ENCODE measurements around the gene EGR2.
"Not testable (repeated sequence)": the region's sequence is repeated elsewhere in the genome, so short reads cannot be mapped to it uniquely, and the experiment has no call there.

The EGR2 gene

GRCh38 chr10:62792261-62792660 is 23.9 kb downstream of the EGR2 start:
- no peak for DNase-seq

- no peak for DNase-seq
Observed at GRCh38 chr10:62790571-62790970, 25.6 kb downstream of the EGR2 start.

- no peak for DNase-seq
Observed at GRCh38 chr10:62790019-62790555, 26.1 kb downstream of the EGR2 start.

GRCh38 chr10:62788861-62789467 is 27.2 kb downstream of the EGR2 start:
- no peak for DNase-seq

- not testable (repeated sequence) for DNase-seq
Observed at GRCh38 chr10:62788285-62788684, 27.9 kb downstream of the EGR2 start.

DNA sequence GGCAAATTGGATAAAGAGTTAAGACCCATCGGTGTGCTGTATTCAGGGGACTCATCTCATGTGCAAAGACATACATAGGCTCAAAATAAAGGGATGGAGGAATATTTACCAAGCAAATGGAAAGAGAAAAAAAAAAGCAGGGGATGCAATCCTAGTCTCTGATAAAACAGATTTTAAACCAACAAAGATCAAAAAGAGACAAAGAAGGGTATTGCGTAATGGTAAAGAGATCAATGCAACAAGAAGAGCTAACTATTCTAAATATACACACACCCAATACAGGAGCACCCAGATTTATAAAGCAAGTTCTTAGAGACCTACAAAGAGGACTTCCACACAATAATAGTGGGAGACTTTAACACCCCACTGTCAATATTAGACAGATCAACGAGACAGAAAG is 31.6 kb downstream of the EGR2 start:
- DNase-seq, result not testable (repeated sequence)

DNA sequence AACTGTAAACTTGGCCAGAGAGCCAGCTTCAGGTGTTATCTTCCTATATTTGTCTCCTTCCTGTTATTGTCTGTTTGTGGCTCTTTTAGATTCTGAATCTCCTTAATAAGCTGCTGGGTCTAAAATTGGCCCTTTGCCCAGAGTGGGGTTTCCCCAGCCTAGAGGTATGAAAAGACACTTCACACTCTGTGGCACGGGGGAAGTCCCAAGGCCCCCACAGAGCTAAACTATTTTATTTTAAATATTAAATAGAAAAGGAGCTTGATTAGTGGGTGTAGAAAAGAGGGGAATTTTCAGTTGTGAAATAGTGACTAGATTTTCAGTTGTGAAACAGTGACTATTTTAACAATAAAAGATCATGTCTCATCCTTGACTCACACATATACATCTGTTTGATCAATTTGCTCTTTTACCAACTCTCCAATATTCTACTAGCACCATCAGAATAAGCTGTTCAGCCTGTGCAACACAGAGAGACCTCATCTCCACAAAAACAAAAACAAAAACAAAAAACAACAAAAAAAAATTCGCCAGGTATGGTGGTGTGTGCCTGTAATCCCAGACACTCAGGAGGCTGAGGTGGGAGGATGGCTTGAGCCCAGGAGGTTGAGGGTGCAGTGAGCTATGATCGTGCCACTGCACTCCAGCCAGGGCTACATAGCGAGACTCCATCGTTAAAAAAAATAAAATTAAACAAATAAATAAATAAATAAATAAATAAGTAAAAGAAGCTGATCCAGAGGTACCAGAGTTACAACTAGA is 36.5 kb downstream of the EGR2 start:
- DNase-seq, result no peak

- DNase-seq, result no peak
Observed at GRCh38 chr10:62778125-62778524, 38.0 kb downstream of the EGR2 start.

DNA sequence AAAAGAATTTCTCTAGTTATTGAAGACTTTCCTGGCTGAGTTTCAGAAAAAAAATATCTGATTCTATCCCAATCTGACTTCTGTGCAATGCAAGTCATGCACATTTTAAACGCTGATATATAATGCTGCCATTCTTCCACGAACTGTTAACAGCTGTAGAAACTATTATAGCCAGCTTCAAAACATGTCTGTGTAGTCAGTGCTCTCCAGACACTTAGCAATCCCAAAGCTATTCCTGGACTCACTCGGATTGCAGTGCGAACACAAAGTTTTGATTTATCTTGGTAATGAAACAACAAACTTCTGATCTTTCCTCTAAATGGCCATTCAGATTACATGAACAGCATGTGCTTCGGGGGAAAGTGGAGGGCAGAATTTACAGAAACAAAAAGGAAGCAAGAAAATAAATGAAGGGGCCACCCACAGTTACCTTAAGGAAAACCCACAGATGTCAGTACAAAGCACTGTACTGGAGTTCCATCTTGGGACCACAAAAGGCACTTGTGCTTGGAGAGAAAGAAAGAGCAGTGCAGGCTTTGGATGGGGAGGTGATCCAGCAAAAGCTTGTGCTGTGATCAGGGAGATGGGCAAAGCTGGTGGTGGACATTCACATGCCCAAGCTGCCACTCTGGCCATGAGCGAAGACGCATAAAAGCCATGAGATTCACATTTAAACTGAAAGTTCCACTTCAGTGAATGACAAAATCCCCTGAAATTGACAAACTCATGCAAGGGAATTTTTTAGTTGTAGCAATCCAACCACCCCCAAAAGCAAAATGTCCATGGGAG is 43.8 kb downstream of the EGR2 start:
- DNase-seq, result no peak

- DNase-seq, result no peak
Observed at GRCh38 chr10:62769574-62770242, 46.5 kb downstream of the EGR2 start.

- no peak for DNase-seq
Observed at GRCh38 chr10:62766386-62766785, 49.8 kb downstream of the EGR2 start.

DNA sequence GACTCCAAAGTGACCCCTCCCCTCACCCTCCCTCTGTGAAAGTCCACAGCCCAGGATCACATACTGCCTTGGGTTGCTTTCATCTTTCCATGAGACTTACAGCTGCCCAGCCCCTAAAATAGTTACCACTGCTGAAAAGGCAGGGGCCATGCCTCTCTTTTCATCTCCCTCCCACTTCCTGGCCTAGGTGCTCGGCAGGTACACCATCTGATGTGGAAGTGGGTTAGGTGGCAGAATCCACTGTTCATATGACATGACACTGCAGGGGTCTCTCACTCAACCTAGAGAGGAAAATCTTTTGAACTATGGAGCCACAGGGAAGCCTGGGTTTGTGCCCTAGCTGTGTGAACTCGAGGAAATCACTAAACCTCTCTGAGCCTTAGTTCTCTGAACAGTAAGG is 50.4 kb downstream of the EGR2 start:
- no peak for DNase-seq

DNA sequence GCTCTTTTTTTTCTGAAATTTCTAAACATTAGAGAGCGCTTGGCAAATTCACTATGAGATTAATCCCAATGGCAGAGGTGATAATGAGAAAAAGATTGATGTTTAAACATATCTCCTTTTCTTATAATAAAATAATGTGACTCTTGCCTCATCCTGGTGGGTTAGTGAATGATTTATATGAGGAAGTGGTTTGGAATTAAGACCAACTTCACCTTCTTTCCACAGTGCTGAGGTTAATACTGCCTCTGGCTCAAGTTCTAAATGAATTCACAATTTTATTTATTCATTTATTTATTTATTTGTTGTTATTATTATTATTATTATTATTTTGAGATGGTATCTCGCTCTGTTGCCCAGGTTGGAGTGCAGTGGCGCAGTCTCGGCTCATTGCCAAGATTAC is 52.2 kb downstream of the EGR2 start:
- no peak for DNase-seq

GRCh38 chr10:62763155-62763554 is 53.0 kb downstream of the EGR2 start:
- DNase-seq, result no peak

Measured in NCI-H187 (cell line).